ENCODE data around the gene NOTCH1.

NOTCH1 gene

GRCh38 chr9:136509549-136509948 lies 36.3 kb downstream of the NOTCH1 start:
- no peak for DNase-seq (ENCODE audit: low spot score)
- no peak for ATAC-seq (ENCODE audit: low read depth)
- Histone ChIP-seq H3K27ac (ENCODE audit: poor library complexity, severe bottlenecking) (no peak overlapping the region), H3K9me3 (ENCODE audit: severe bottlenecking) (no peaks in the 10 kb centered on the region), H3K4me3 (ENCODE audit: severe bottlenecking) (no peak overlapping the region), H3K4me1 (ENCODE audit: insufficient read depth, poor library complexity, severe bottlenecking) (no peaks in the 10 kb centered on the region), H3K36me3 (ENCODE audit: low read depth) (peaks cover 89% of the 10 kb centered on the region), H3K27me3 (ENCODE audit: insufficient read depth, poor library complexity, severe bottlenecking) (no peaks in the 10 kb centered on the region)
- no peak for TF ChIP-seq CTCF (IDR thresholded peaks at IDR 0.05; ENCODE audit: poor library complexity, severe bottlenecking)

GRCh38 chr9:136508729-136509500 lies 36.9 kb downstream of the NOTCH1 start:
- Histone ChIP-seq H3K36me3 (ENCODE audit: low read depth) (peaks cover 90% of the 10 kb centered on the region), H3K9me3 (ENCODE audit: severe bottlenecking) (no peaks in the 10 kb centered on the region), H3K27ac (ENCODE audit: poor library complexity, severe bottlenecking) (no peak overlapping the region), H3K4me1 (ENCODE audit: insufficient read depth, poor library complexity, severe bottlenecking) (no peaks in the 10 kb centered on the region), H3K4me3 (ENCODE audit: severe bottlenecking) (no peak overlapping the region), H3K27me3 (ENCODE audit: insufficient read depth, poor library complexity, severe bottlenecking) (no peaks in the 10 kb centered on the region)
- no peak for ATAC-seq (ENCODE audit: low read depth)
- DNase-seq (ENCODE audit: low spot score): no peak
- no peak for TF ChIP-seq CTCF (IDR thresholded peaks at IDR 0.05; ENCODE audit: poor library complexity, severe bottlenecking)

- peaks cover 90% of the 10 kb centered on the region for H3K36me3 ChIP-seq (ENCODE audit: low read depth)
- no peaks in the 10 kb centered on the region for H3K9me3 ChIP-seq (ENCODE audit: severe bottlenecking)
- no peak overlapping the region for H3K4me3 ChIP-seq (ENCODE audit: severe bottlenecking)
- H3K4me1 ChIP-seq (ENCODE audit: insufficient read depth, poor library complexity, severe bottlenecking): no peaks in the 10 kb centered on the region
- no peak for ATAC-seq (ENCODE audit: low read depth)
- no peak for DNase-seq (ENCODE audit: low spot score)
- H3K27ac ChIP-seq (ENCODE audit: poor library complexity, severe bottlenecking): no peak overlapping the region
- TF ChIP-seq CTCF (IDR thresholded peaks at IDR 0.05; ENCODE audit: poor library complexity, severe bottlenecking): no peak
- H3K27me3 ChIP-seq (ENCODE audit: insufficient read depth, poor library complexity, severe bottlenecking): no peaks in the 10 kb centered on the region
Observed at GRCh38 chr9:136507992-136508375, 37.9 kb downstream of the NOTCH1 start.

- H3K4me3 ChIP-seq (ENCODE audit: severe bottlenecking): no peak overlapping the region
- no peaks in the 10 kb centered on the region for H3K27me3 ChIP-seq (ENCODE audit: insufficient read depth, poor library complexity, severe bottlenecking)
- DNase-seq (ENCODE audit: low spot score): no peak
- H3K27ac ChIP-seq (ENCODE audit: poor library complexity, severe bottlenecking): no peak overlapping the region
- H3K9me3 ChIP-seq (ENCODE audit: severe bottlenecking): no peaks in the 10 kb centered on the region
- no peak for ATAC-seq (ENCODE audit: low read depth)
- H3K4me1 ChIP-seq (ENCODE audit: insufficient read depth, poor library complexity, severe bottlenecking): no peaks in the 10 kb centered on the region
- TF ChIP-seq CTCF (IDR thresholded peaks at IDR 0.05; ENCODE audit: poor library complexity, severe bottlenecking): no peak
- H3K36me3 ChIP-seq (ENCODE audit: low read depth): peaks cover 92% of the 10 kb centered on the region
Observed at GRCh38 chr9:136507221-136507991, 38.4 kb downstream of the NOTCH1 start.

- Histone ChIP-seq H3K36me3 (ENCODE audit: low read depth) (peaks cover 93% of the 10 kb centered on the region), H3K27me3 (ENCODE audit: insufficient read depth, poor library complexity, severe bottlenecking) (no peaks in the 10 kb centered on the region), H3K9me3 (ENCODE audit: severe bottlenecking) (no peaks in the 10 kb centered on the region), H3K4me1 (ENCODE audit: insufficient read depth, poor library complexity, severe bottlenecking) (no peaks in the 10 kb centered on the region), H3K4me3 (ENCODE audit: severe bottlenecking) (no peak overlapping the region), H3K27ac (ENCODE audit: poor library complexity, severe bottlenecking) (no peak overlapping the region)
- DNase-seq (ENCODE audit: low spot score): no peak
- no peak for ATAC-seq (ENCODE audit: low read depth)
- TF ChIP-seq CTCF (IDR thresholded peaks at IDR 0.05; ENCODE audit: poor library complexity, severe bottlenecking): no peak
Observed at GRCh38 chr9:136506425-136506824, 39.4 kb downstream of the NOTCH1 start.
